T-helper 2 cell treated with Interferon-gamma antibody and Interleukin-4, amounts not matched to agents 100 ng/mL and 5 ng/mL, for 36 hours (primary cell): ENCODE data around the gene IPO5. TPM values are rescaled to one million over a fixed set of nuclear protein-coding genes. Genes with fewer than 3 reads are reported as not detected.

Experiments
- intact Hi-C: fragments of 100-400 bp; cut with micrococcal nuclease; formaldehyde crosslinking; loops from one replicate; pipeline ENCODE4 v1.15.1; 2023
- total RNA-seq: library from RNA; stranded (reverse); gene quantifications from 2 replicates; pipeline ENCODE4 v1.2.3, GENCODE V29; 2022

IPO5 gene
- total RNA-seq, 1 donor from 2014 or later, result 147 TPM

GRCh38 chr13:98052412-98052811 lies 98.9 kb downstream of the IPO5 start:
- intact Hi-C loops, result no loop called here

- intact Hi-C loops, result no loop called here
These were observed 100.8 kb downstream of the IPO5 start for GRCh38 chr13:98054301-98054700.

- intact Hi-C loops, result no loop called here
These were observed 102.1 kb downstream of the IPO5 start for GRCh38 chr13:98055623-98056022.

GRCh38 chr13:98056839-98057410 lies 103.5 kb downstream of the IPO5 start:
- intact Hi-C loops, result no loop called here

- intact Hi-C loops, result no loop called here
These were observed 105.8 kb downstream of the IPO5 start for GRCh38 chr13:98059276-98059675.

- intact Hi-C loops, result no loop called here
These were observed 106.8 kb downstream of the IPO5 start for GRCh38 chr13:98060282-98060681.

- intact Hi-C loops, result no loop called here
These were observed 112.0 kb downstream of the IPO5 start for GRCh38 chr13:98065468-98065867.

GRCh38 chr13:98066636-98067035 lies 113.2 kb downstream of the IPO5 start:
- intact Hi-C loops, result no loop called here

GRCh38 chr13:98068521-98068920 lies 115.0 kb downstream of the IPO5 start:
- intact Hi-C loops, result no loop called here

GRCh38 chr13:98069985-98070384 lies 116.5 kb downstream of the IPO5 start:
- intact Hi-C loops, result no loop called here

- intact Hi-C loops, result no loop called here
These were observed 117.8 kb downstream of the IPO5 start for GRCh38 chr13:98071316-98071715.

GRCh38 chr13:98072476-98072875 lies 119.0 kb downstream of the IPO5 start:
- intact Hi-C loops, result no loop called here

Other genes with a start within 250 kb of the IPO5 start
- gene FARP1, start 189.4 kb downstream of the IPO5 start, total RNA-seq, result 0.57 and 1.1 TPM in 2 replicates
- gene RNF113B, start 223.6 kb downstream of the IPO5 start, total RNA-seq, result not detected in 2 replicates